ENCODE results near the gene LRRC1.

The LRRC1 gene

DNA sequence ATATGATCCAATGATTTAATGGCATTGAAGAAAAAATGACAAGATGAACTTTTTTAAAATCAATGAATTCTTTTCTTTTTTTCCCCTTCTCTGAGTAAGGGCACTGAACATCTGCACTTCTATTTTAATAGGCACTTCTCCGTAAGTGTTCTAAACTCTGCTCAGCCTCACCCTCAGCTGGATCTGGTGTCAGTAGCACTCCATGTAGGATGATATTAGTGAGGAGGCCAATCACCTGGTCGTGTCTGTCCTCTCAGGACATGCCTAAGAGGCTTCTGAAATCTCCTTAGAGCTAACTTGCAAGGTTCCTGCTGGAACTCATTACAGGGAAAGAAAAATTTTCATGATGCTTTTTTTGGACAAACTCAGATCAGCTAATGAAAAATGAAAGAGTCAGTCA is 167.8 kb downstream of the LRRC1 start:
- TF ChIP-seq TAF1 (IDR thresholded peaks at IDR 0.05; ENCODE audit: borderline replicate concordance, insufficient read depth, low read length) (no peak), SIN3A (IDR thresholded peaks at IDR 0.05; ENCODE audit: borderline replicate concordance, insufficient read depth, low read length) (no peak)

DNA sequence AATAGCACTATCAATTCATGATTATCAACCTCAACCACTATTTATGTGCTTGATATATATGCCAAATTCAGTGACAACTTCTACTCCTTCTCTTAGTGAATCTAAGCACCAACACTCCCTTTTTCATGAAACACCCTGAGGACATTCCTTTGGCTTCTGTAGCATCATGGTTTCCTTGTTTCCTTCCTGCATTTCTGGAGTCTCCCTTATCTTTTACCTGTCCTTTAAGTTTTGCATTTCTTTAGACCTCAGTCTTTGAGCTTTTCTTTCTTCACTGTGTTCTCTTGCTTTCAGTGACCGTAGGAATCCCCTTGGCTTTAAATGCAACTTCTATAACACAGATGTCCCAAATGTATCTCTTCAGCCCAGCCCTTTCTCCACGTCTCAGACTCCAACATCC is 172.6 kb downstream of the LRRC1 start:
- TF ChIP-seq FOXP2 (optimal IDR thresholded peaks at IDR 0.05; ENCODE audit: borderline replicate concordance, extremely low read depth, extremely low read length, insufficient read depth) (no peak), POLR2AphosphoS5 (IDR thresholded peaks at IDR 0.05; ENCODE audit: low read depth, low read length) (no peak), TAF1 (IDR thresholded peaks at IDR 0.05; ENCODE audit: borderline replicate concordance, insufficient read depth, low read length) (no peak), SIN3A (IDR thresholded peaks at IDR 0.05; ENCODE audit: borderline replicate concordance, insufficient read depth, low read length) (no peak)
- TF ChIP-seq, protein P1, sequence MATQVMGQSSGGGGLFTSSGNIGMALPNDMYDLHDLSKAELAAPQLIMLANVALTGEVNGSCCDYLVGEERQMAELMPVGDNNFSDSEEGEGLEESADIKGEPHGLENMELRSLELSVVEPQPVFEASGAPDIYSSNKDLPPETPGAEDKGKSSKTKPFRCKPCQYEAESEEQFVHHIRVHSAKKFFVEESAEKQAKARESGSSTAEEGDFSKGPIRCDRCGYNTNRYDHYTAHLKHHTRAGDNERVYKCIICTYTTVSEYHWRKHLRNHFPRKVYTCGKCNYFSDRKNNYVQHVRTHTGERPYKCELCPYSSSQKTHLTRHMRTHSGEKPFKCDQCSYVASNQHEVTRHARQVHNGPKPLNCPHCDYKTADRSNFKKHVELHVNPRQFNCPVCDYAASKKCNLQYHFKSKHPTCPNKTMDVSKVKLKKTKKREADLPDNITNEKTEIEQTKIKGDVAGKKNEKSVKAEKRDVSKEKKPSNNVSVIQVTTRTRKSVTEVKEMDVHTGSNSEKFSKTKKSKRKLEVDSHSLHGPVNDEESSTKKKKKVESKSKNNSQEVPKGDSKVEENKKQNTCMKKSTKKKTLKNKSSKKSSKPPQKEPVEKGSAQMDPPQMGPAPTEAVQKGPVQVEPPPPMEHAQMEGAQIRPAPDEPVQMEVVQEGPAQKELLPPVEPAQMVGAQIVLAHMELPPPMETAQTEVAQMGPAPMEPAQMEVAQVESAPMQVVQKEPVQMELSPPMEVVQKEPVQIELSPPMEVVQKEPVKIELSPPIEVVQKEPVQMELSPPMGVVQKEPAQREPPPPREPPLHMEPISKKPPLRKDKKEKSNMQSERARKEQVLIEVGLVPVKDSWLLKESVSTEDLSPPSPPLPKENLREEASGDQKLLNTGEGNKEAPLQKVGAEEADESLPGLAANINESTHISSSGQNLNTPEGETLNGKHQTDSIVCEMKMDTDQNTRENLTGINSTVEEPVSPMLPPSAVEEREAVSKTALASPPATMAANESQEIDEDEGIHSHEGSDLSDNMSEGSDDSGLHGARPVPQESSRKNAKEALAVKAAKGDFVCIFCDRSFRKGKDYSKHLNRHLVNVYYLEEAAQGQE (IDR thresholded peaks at IDR 0.05; ENCODE audit: insufficient read depth in 1 of 2, low read depth in 2 of 2, low read length in 2 of 2) = no peak
